Measurements from ENCODE around the gene SYNE1.
"Not testable (repeated sequence)": the region's sequence is repeated elsewhere in the genome, so short reads cannot be mapped to it uniquely, and the experiment has no call there.

Gene SYNE1, protein sequence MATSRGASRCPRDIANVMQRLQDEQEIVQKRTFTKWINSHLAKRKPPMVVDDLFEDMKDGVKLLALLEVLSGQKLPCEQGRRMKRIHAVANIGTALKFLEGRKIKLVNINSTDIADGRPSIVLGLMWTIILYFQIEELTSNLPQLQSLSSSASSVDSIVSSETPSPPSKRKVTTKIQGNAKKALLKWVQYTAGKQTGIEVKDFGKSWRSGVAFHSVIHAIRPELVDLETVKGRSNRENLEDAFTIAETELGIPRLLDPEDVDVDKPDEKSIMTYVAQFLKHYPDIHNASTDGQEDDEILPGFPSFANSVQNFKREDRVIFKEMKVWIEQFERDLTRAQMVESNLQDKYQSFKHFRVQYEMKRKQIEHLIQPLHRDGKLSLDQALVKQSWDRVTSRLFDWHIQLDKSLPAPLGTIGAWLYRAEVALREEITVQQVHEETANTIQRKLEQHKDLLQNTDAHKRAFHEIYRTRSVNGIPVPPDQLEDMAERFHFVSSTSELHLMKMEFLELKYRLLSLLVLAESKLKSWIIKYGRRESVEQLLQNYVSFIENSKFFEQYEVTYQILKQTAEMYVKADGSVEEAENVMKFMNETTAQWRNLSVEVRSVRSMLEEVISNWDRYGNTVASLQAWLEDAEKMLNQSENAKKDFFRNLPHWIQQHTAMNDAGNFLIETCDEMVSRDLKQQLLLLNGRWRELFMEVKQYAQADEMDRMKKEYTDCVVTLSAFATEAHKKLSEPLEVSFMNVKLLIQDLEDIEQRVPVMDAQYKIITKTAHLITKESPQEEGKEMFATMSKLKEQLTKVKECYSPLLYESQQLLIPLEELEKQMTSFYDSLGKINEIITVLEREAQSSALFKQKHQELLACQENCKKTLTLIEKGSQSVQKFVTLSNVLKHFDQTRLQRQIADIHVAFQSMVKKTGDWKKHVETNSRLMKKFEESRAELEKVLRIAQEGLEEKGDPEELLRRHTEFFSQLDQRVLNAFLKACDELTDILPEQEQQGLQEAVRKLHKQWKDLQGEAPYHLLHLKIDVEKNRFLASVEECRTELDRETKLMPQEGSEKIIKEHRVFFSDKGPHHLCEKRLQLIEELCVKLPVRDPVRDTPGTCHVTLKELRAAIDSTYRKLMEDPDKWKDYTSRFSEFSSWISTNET (N-terminal part only)

DNA sequence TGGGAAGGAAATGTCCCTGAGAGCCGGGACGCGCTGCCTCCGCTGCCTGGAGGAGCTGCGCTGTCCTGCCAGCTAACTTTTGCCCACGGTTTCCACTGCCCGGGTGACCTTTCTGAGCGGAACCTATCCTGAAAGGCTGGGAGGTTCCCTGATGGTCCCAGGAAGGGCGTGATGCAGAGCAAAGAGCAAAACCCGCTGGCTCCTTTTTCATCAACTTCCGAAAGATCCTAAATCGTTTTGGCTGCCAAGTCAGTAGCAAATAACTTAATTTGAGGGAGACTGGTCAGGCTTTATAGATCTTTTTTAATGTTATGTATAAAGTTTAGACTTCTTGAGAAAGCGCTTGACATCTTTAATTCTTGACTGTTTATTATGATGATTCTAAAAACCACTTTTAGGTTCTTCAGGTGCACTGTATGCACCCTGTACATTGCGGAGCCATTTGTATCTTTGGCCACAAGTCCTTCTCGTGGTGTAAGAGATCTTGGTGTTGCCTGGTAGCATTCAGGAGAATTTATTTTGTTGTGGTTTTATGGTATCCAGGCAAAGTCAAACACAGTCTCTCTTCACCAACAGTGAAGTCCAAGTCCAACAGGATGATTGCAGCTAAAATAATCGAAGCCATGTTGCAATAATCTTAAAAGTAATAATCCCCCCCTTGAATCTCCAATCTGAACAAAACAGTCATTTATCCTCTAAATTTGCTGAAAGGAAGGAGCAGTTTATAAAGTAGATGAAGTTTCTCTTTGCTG is at the start of gene SYNE1:
SYNE1 (minus strand) TSS at position 67 of the 752 bp plus-strand sequence. CDS start 9,031 bp downstream, outside the sequence.
- DNase-seq, result no peak

- DNase-seq, result no peak
Observed at GRCh38 chr6:152685819-152686218, 48.7 kb upstream of the SYNE1 start.

DNA sequence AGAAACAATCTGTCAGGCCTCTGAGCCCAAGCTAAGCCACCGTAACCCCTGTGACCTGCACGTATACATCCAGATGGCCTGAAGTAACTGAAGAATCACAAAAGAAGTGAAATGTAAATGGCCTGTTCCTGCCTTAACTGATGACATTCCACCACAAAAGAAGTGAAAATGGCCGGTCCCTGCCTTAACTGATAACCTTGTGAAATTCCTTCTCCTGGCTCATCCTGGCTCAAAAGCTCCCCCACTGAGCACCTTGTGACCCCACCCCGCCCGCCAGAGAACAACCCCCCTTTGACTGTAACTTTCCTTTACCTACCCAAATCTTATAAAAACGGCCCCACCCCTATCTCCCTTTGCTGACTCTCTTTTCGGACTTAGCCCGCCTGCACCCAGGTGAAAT is 45.8 kb upstream of the SYNE1 start:
- not testable (repeated sequence) for DNase-seq

DNA sequence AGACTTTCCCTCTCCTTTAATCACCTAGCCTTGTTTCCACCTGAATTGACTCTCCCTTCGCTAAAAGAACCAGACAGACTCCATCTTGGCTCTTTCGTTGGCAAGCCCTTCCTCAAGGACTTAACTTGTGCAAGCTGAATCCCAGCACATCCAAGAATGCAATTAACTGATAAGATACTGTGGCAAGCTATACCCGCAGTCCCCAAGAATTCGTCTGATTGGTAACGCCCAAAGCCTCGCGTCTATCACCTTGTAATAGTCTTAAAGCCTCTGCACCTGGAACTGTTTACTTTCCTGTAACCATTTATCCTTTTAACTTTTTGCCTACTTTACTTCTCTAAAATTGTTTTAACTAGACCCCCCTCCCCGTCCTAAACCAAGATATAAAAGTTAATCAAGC is 45.0 kb upstream of the SYNE1 start:
- no peak for DNase-seq

GRCh38 chr6:152680879-152681517 is 43.8 kb upstream of the SYNE1 start:
- no peak for DNase-seq

- no peak for DNase-seq
Observed at GRCh38 chr6:152680151-152680550, 43.0 kb upstream of the SYNE1 start.

DNA sequence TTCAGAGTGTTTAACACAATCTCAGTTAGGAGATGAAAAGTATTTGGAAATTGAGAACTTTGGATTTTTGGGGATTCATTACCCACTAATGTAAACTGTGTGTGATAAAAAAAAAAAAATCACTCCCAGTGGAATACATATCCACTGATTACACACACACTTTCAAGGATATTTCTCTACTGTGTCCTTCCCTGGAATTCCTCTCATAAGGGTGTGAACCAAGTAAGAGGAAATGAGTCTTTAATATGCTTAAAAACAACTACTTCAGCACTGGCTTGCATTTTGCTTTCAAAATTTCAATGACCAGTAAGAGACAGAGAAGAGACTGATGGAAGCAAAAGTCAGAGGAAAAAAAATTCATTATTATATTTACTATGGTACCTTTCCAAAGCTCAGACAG is 36.1 kb upstream of the SYNE1 start:
- no peak for DNase-seq

GRCh38 chr6:152671171-152671570 is 34.0 kb upstream of the SYNE1 start:
- DNase-seq, result no peak

GRCh38 chr6:152669895-152670294 is 32.7 kb upstream of the SYNE1 start:
- no peak for DNase-seq

GRCh38 chr6:152661776-152662175 is 24.6 kb upstream of the SYNE1 start:
- DNase-seq, result no peak

DNA sequence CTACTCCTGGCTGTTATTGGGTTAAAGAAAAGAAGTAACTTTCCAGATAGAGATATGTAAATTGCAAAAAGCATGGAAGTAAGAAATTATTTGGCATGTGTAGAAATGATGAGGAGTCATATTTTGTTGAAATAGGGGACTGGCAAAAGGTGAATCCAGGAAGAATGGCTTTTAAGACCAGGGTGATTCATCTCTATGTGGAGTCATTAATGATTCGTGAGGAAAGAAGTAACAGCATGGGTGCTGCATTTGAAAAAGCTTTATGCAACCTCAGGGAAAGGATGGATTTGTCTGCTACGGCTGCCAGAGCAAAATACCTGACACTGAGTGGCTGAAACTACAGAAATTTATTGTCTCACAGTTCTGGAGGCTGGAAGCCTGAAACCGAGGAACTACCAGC is 14.8 kb upstream of the SYNE1 start:
- DNase-seq, result no peak

GRCh38 chr6:152648105-152648504 is 10.9 kb upstream of the SYNE1 start:
- no peak for DNase-seq

DNA sequence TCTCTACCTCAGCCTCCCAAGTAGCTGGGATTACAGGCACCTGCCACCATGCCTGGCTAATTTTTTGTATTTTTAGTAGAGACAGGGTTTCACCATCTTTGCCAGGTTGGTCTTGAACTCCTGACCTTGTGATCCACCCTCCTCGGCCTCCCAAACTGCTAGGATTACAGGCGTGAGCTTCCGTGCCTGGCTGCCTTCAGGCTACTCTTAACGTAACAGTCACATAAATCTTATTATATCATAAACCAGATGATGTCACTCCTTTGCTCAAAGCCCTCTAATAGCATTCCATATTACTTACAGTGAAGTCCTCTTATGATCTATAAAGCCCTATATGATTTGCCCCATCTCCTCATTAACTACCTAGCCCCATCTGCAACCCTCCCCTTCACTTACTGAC is 9.6 kb upstream of the SYNE1 start:
- not testable (repeated sequence) for DNase-seq

DNA sequence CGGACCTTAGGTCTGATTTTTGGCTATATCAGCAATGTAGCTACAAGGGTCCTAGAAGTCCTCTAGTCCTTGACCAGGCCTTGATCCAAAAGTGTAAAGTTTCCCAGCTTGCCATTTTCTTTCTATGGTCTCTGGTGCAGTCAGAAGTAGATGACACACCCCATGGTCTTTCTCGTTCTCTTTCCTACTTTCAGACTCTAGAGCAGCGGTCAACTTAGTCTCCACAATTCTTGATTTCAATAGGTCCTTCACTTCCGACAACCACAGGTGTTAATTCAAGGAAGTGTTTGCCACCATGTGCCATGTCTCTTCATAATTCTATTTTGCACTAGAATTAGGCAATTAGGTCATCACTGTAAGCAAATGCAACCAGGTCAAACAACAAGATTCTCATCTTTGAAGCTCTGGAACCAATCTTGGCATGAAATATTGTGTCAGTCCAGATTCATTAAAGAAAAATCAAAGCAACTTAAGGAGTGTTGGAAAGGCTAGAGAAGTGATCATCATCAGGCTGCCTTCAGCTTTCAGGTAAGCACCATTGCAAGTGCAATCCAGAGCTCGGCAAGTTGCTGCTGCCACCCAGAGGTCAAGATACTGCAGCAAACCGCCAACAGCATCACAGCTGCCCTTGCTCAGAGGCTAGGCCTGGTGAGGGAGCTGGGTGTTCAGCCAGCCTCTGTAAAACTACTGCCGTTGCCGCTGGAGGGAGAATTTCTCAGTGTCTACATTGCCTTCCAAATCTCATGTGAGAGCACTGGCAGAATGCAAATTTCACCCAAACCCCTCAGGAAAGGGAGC is 5.6 kb upstream of the SYNE1 start:
- DNase-seq, result no peak

- no peak for DNase-seq
Observed at GRCh38 chr6:152636609-152637295, 410 bp downstream of the SYNE1 start.

- DNase-seq, result no peak
Observed at GRCh38 chr6:152636021-152636608, 1.0 kb downstream of the SYNE1 start.

GRCh38 chr6:152634773-152635172 is 2.4 kb downstream of the SYNE1 start:
- DNase-seq, result no peak

GRCh38 chr6:152632121-152632782 is 4.9 kb downstream of the SYNE1 start:
- DNase-seq, result no peak

DNA sequence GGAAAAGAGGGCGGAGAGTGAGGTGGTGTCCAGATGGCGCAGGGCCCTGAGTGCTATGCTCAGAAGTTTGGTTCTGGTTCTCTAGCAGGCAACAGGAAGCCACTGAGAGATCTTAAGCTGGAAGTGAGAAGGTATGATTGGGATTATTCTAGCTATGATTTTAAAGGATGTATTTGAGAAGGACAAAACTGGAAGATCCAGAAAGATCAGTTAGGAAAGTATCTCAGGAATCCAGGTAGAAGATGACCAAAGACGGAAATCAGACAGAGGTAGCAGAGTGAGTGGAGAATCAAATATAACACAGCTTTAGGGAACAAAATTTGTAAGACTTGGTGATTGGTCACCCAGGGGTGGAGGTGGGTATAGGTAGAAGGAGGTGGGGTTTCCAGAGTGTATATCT is 5.8 kb downstream of the SYNE1 start:
- no peak for DNase-seq

GRCh38 chr6:152630832-152631231 is 6.3 kb downstream of the SYNE1 start:
- DNase-seq, result no peak
